HG02938 (cell line): ENCODE results near the gene PLA2G4E.

Source experiments
- ATAC-seq: cut with Tn5 transposase; IDR thresholded peaks from one replicate; pipeline ENCODE4 v1.9.1; 2021; ENCODE audit warnings: mild to moderate bottlenecking, moderate library complexity; ENCODE audit not compliant: unreplicated experiment

PLA2G4E gene

GRCh38 chr15:42020713-42021273 is at the start of gene PLA2G4E:
Gene PLA2G4E, minus strand, starts transcription at chr15:42021042. Its CDS starts 12 bp downstream, at chr15:42021030.
- ATAC-seq, result no peak

DNA sequence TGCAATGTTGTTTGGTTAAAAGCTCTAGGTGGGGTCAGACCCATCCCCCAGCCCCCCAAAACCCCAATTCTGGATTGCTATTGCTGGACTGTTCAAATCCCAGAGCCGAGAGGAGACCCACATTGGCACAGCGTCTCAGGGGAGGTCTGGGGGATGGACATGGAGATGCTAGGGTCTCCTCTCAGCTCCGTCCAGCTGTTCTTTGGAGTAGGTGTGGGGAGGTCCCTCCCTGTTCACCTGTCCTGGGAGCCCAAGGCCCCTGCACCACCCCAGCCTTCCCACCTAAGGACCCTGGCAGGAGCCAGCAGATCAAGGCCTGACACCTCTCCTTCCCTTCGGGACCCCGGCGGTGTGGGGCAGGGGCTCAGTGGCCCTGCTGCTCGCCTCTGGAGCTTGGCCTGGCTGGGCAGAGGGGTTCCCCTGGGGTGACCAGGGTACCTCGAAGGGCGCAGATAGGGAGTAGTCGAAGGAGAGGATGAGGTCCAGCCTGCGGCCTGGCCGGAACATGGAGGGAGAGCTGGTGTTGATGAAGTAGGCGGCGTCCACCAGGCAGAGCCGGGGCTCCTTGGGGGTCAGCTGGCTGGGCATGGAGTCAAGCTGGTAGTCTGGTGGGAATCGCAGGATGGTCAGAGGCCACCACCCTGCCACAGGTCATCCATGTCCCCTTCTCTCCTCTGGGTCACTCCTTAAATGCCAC is 49.6 kb upstream of the PLA2G4E start:
- no peak for ATAC-seq

DNA sequence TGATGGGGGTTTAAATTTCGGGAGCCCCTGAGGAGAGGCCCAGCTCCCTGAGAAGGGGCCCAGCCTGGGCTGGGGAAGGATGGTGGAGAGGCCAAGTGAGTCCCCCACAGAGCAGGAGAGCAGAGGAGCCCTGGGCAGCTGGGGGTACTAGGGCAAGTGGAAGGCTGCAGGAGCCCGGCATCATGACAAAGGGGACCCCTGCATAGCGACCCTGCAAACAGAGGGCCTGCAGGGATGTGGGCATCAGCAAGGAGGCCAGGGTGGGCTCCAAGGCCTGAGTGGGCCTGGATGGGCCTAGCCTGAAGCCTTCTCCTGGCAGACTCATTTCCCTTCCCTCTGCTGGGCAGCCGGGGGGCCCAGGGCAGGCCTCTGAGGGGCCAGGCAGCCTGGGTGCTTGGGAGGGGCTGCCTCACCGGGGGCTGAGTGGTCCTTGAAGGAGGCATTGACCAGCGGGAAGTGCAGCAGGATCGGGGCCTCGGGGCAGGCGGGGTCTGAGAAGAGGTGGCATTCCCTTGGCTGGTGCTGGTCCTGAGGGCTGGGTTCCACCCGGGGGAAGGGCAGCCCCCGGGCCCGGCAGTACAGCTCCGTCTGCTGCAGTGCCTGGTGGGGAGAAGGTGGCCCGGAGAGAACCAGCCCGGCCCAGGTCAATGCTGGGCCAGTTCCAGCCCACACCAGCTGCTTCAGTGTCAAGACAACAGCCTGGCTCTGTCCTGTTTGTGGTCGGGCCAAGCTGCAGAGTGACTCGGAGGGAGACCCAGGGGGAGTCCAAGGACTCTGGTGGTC is 48.8 kb upstream of the PLA2G4E start:
- ATAC-seq, result no peak

GRCh38 chr15:42069025-42069424 is 48.2 kb upstream of the PLA2G4E start:
- no peak for ATAC-seq

DNA sequence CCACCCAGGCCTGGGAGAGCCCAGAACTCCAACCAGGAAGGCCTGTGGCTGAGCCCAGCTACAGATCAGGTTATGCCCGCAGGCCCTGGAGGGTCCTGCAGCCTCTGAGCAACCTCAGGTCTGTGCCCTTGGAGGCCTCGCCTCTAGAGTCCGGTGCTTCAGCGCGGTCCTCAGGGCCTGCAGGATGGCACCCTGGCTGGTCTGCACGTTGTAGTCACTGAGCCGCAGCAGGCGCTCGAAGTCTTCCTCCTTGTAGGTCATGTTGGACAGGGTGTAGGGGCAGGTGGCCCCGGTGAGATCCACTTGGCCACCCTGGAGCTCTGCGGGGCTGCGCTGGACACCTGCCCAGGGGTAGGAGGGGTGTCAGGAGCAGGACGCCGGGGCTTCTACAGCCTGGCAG is 47.8 kb upstream of the PLA2G4E start:
- no peak for ATAC-seq

- no peak for ATAC-seq
Measured at GRCh38 chr15:42066764-42067415, 46.0 kb upstream of the PLA2G4E start.

GRCh38 chr15:42065468-42065867 is 44.6 kb upstream of the PLA2G4E start:
- no peak for ATAC-seq

DNA sequence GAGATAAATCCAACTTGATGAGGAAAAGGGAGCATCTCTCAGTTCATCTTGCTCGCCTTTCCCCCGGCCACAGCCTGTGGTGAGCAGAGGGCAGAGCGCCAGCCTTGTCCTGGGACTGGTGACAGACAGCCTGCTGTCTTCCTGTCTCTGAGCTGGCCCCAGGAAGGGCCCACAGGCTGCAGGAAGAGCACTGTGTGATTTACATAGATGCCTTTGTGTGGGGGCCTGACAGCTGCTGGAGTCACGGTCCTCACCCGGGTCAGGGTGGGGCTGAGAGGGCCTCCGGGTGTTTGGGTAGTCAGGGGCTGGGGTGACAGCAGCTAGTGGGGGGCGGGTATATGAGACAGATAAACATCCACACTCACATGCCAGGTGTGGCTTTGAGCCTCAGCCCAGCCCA is 44.2 kb upstream of the PLA2G4E start:
- no peak for ATAC-seq

GRCh38 chr15:42064271-42064670 is 43.4 kb upstream of the PLA2G4E start:
- no peak for ATAC-seq

DNA sequence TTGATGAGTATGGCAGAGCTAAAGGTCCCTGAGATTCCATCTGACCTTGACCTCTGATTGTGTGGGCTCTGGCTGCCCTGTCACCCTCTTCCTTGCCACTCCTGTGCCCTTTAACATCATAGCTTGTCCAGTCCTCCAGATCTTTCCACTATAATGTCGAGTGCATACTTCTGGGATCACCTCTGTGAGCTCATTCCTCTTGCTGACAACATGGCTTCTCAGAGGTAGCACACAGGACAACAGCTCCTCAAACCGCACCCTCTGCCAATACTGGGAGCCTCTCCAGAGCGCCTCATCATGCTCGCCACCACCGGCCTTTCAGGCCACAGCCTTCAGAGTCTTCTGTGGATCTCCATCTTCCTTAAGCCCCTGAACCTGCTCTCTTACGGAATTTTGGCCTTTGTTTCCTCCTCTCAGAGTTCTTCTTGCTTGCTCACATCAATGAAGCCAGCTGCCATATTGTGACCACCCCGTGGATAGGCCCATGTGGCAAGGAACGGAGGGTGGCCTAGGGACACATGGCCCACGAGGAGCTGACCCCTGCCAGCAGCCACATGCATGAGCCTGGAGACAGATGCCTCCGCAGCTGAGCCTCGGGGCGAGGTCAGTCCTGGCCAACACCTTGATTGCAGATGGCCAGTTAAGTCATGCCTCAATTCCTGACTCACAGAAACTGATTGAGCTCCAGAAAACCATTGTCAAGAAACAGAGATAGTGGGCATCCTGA is 42.4 kb upstream of the PLA2G4E start:
- ATAC-seq, result no peak

DNA sequence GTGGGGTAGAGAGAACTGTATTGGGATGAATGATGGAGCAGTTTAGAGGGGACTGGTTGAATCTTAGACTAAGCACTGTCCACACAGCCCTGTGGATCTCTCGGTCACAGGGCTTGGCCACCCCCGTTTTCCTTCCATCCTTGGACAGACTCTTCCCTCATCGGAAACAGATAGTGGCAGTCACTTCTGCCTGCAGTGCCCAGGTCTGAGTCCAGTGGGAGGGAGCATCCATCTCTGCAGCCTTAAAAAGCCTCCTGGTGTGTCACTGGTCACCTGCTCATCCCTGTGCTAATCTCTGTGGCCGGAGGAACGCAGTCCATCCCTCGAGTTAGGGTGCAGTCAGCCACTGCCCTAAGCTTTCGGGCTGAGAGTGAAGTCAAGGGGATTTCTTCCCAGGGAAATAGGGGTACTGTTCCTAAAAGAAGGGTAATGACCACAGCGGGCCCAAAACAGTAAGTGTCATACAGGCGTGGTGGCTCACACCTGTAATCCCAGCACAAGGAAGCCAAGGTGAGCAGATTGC is 41.5 kb upstream of the PLA2G4E start:
- no peak for ATAC-seq

DNA sequence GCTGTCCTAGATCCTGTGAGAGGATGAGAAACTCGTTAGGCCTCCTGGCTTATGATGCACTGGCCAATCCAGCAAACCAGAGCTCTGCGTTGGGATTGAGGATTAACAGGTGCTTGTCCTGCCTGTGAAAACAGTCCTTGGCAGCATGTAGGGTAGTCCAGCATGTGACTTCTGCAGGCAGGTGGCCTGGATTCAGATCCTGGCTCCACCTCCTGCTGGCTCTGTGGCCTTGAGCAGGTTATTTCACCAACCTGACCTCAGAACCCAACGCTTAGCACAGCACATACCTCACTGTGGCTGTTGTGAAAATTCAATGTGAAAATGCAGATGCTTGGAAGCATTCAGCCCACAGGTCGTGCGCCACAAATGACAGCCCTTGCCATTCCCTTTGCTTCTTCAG is 40.0 kb upstream of the PLA2G4E start:
- no peak for ATAC-seq

- no peak for ATAC-seq
Measured at GRCh38 chr15:42060477-42060763, 39.6 kb upstream of the PLA2G4E start.

DNA sequence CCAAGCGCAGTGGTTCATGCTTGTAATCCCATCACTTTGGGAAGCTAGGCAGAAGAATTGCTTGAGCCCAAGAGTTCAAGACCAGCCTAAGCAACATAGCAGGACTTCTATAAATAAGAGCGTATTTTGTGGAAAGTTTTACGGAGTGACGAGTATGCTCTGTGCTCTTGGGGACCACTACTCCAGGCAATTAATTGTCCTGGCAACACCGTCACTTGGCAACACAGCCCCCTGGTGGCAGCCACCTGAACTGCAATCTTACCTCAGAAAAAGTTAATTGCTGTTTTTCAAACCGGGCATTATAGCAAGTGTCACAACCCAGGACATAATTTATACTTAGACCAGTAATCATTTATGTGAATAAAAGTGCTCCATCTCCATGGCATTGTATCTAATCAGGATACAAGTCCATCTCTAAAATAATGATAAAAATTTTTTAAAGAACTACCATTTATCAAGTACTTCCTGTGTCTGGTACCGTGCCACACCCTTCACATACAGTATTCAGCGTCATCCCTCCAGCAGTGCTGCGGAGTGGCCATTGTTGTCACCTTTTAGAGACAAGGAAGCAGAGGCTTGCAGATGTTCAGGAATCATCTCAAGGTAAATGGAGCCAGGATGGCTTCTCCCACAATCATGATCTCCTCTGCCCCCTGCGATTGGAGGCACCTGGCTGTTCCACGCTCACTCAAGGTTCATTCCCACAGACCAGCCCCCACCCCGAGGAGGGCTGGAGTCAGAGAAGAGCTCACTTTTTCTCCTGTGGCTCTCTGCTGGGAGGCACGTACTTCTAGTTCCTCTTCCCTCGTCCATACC is 39.0 kb upstream of the PLA2G4E start:
- ATAC-seq, result no peak

GRCh38 chr15:42058791-42059190 is 37.9 kb upstream of the PLA2G4E start:
- no peak for ATAC-seq

DNA sequence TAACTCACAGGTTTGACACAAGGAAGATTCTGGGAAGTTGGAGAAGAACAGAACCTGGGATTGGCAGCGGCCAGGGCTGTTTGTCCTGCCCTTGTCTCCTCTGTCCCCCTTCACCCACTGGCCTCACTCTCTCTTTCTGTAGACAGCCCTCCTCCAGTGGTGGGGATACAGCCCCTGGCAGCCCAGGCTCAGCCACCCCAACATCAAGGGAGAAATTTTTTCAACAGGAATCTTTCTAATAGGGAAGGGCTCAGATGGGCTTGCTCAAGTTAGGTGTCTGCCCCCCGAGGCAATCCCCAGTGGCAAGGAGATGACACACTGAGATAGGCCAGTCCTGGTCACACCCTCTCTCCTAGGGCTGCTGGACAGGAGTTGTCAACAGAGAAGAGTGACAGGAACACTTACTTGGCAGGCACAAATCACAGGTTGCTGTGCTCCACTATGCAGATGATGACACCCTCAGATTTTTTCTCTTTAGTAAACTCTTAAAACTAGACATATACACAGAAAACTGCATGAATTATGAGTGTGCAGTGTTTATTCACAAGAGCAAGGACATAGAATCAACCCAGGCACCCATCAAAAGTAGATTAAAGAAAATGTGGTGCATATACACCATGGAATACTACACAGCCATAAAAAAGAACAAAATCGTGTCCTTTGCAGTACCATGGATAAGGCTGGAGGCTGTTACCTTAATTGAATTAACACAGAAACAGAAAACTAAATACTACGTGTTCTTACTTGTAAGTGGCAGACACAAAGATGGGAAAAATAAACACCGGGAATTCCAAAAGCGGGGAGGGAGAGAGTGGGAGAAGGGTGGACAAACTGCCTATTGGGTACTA is 37.2 kb upstream of the PLA2G4E start:
- no peak for ATAC-seq

GRCh38 chr15:42056934-42057798 is 36.3 kb upstream of the PLA2G4E start:
- no peak for ATAC-seq

DNA sequence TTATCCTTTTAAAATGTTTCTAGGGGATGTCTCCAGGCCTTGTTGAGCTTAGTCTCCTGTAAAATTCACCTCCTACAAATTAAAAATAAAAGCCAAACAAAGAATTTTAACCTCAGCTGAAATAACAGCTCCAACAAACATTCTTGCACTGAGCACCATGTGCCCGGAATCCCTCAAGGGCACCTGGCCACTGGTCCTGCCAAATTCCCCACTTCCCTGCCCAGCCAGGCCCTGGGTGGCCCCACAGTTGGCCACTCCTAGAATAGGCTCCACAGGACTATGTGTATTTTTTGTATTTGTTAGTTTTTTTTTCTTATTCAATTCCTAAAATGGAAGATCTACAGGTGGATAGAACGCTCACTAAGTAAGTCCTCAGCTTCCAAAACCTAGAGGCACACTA is 33.1 kb upstream of the PLA2G4E start:
- ATAC-seq, result no peak
